Fibroblast of mammary gland (primary cell): ENCODE results near the gene RPS14.

Source experiments
- DNase-seq: peaks from one replicate; pipeline ENCODE4 v3.0.0-alpha.2; 2010; ENCODE audit warnings: low read depth
- H3K4me3 ChIP-seq: 2 replicates; pipeline ENCODE4 v1.5.1; 2011; ENCODE audit warnings: low read depth, mild to moderate bottlenecking, low read length, moderate library complexity; ENCODE audit not compliant: control insufficient read depth
- CTCF ChIP-seq: conservative IDR thresholded peaks from 2 replicates; pipeline ENCODE4 v1.5.1; 2011; ENCODE audit warnings: low read depth, low read length, inconsistent platforms; ENCODE audit not compliant: control insufficient read depth, insufficient read depth

The RPS14 gene

GRCh38 chr5:150440948-150441812 lies 8.4 kb downstream of the RPS14 start:
- no peak for TF ChIP-seq CTCF

GRCh38 chr5:150438873-150439546 lies 10.5 kb downstream of the RPS14 start:
- peak; percentile 69 for TF ChIP-seq CTCF
- no peak overlapping the region for H3K4me3 ChIP-seq
- DNase-seq, result peak; percentile 33

More at GRCh38 chr5:150440948-150441812, 8.4 kb downstream of the RPS14 start:
- H3K4me3 ChIP-seq, result no peak overlapping the region
- no peak for DNase-seq

DNA sequence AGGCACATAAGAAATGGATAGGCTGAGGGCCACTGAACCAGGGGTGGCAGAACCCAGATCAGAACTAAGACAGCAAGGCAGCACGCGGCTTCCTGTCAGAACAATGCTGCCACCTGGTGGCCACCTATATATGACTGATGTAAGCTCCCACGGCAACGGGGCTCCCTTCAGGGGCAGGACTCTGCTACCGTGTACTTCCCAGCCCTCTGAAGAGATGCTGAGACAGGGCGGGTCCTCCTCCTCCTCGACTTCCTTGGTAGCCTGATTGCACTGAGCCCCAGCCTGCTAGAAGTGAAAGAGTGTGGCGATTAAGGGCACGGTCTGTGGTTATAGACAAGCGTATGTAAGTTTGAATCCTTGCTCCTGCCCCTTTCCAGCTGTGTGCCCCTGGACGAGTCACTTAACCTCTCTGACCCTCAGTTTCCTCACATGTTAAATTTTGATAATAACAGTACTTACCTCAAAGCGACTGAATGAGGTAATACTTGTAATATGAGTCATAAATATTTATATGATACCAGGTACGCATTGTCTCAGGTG lies 13.3 kb downstream of the RPS14 start:
- peak; percentile 75 for TF ChIP-seq CTCF
- peak; percentile 86 for DNase-seq
- no peak overlapping the region for H3K4me3 ChIP-seq

DNA sequence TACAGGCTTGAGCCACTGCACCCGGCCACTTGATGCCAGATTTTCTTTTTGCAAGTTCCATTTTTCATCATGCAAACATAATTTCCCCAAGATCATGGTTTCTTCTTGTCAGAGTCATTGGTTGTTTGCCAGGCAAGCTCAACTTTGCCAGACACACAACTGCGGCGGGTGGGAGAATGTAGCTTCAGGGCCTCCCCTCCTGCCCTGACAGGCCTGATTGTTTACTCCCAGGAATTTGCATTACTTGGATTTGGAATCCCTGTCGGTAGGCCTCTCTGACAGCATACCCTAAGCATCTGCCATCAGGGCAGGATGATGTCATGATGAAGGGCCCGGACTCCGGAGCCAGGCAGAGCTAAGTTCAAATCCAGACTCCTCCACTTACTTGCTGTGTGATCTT lies 15.1 kb downstream of the RPS14 start:
- TF ChIP-seq CTCF, result no peak
- DNase-seq, result peak; percentile 73

DNA sequence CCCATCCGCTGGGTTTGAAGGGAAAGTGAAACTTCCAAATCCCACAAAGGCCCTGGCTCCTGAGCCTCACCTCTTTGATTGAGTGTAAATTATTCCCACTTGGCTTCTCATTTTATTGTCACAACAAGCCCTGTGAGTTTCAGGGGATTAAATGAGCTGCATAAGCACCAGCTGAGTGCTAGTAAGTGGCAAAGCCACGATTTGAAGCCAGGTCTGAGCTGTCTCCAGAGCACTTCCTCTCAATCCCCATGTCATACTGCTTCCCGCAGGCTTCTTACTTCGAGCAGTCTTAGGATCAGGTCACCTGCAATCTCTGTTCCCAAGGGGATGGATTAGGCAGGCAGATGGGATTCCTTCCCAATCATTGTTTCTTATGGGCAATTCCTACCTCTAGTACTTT lies 18.0 kb downstream of the RPS14 start:
- no peak for TF ChIP-seq CTCF

More for the DNA sequence above, 15.1 kb downstream of the RPS14 start:
- no peak overlapping the region for H3K4me3 ChIP-seq

GRCh38 chr5:150431048-150431447 lies 18.5 kb downstream of the RPS14 start:
- no peak overlapping the region for H3K4me3 ChIP-seq
- no peak for DNase-seq
- no peak for TF ChIP-seq CTCF

More for the DNA sequence above, 18.0 kb downstream of the RPS14 start:
- no peak for DNase-seq
- H3K4me3 ChIP-seq, result no peak overlapping the region
